HG02623 (cell line): ENCODE results near the gene SCN3B.

Experiments
- ATAC-seq: cut with Tn5 transposase; IDR thresholded peaks from one replicate; pipeline ENCODE4 v1.9.1; 2021; ENCODE audit warnings: moderate library complexity; ENCODE audit not compliant: unreplicated experiment

SCN3B gene

GRCh38 chr11:123654566-123655081 lies at the start of gene SCN3B:
Gene SCN3B, minus strand, starts transcription at chr11:123654624. Its CDS starts 823 bp downstream, at chr11:123653801.
- no peak for ATAC-seq

GRCh38 chr11:123702696-123703095 lies 48.3 kb upstream of the SCN3B start:
- ATAC-seq, result no peak

GRCh38 chr11:123702139-123702538 lies 47.7 kb upstream of the SCN3B start:
- no peak for ATAC-seq

GRCh38 chr11:123700772-123701171 lies 46.3 kb upstream of the SCN3B start:
- ATAC-seq, result no peak

- ATAC-seq, result no peak
These were observed 44.2 kb upstream of the SCN3B start for GRCh38 chr11:123698546-123699127.

- no peak for ATAC-seq
These were observed 41.8 kb upstream of the SCN3B start for GRCh38 chr11:123696183-123696582.

GRCh38 chr11:123695231-123695630 lies 40.8 kb upstream of the SCN3B start:
- no peak for ATAC-seq

GRCh38 chr11:123694551-123694950 lies 40.1 kb upstream of the SCN3B start:
- ATAC-seq, result no peak

GRCh38 chr11:123692961-123693360 lies 38.5 kb upstream of the SCN3B start:
- ATAC-seq, result no peak

- no peak for ATAC-seq
These were observed 36.1 kb upstream of the SCN3B start for GRCh38 chr11:123690485-123690884.

GRCh38 chr11:123684601-123685000 lies 30.2 kb upstream of the SCN3B start:
- no peak for ATAC-seq

GRCh38 chr11:123683428-123684170 lies 29.2 kb upstream of the SCN3B start:
- ATAC-seq, result no peak

- ATAC-seq, result no peak
These were observed 28.4 kb upstream of the SCN3B start for GRCh38 chr11:123682696-123683410.

- ATAC-seq, result no peak
These were observed 26.6 kb upstream of the SCN3B start for GRCh38 chr11:123681030-123681429.

- ATAC-seq, result no peak
These were observed 23.8 kb upstream of the SCN3B start for GRCh38 chr11:123678246-123678645.

- no peak for ATAC-seq
These were observed 23.1 kb upstream of the SCN3B start for GRCh38 chr11:123677510-123677909.

GRCh38 chr11:123674297-123674696 lies 19.9 kb upstream of the SCN3B start:
- ATAC-seq, result no peak

GRCh38 chr11:123672568-123672967 lies 18.1 kb upstream of the SCN3B start:
- no peak for ATAC-seq

- ATAC-seq, result no peak
These were observed 17.1 kb upstream of the SCN3B start for GRCh38 chr11:123671534-123671933.

GRCh38 chr11:123670081-123670480 lies 15.7 kb upstream of the SCN3B start:
- ATAC-seq, result no peak

- ATAC-seq, result no peak
These were observed 10.9 kb upstream of the SCN3B start for GRCh38 chr11:123665306-123665705.

- ATAC-seq, result peak; percentile 55
These were observed 5.5 kb upstream of the SCN3B start for GRCh38 chr11:123659965-123660364.
